Hepatocyte (in vitro differentiated cells): ENCODE data around the gene MTA2. TPM values are rescaled to one million over a fixed set of nuclear protein-coding genes. Genes with fewer than 3 reads are reported as not detected.

Source experiments
- DNase-seq: peaks from one replicate; pipeline ENCODE4 v3.0.0-alpha.2; 2016; ENCODE audit warnings: low spot score
- H2AFZ ChIP-seq: fragments of 200-600 bp; sonication (generic); 2 replicates; pipeline ENCODE4 v1.6.0; 2016; ENCODE audit warnings: antibody characterized with exemption, mild to moderate bottlenecking
- H3K27ac ChIP-seq: fragments of 200-600 bp; sonication (generic); 2 replicates; pipeline ENCODE4 v1.5.1; 2016; ENCODE audit warnings: mild to moderate bottlenecking
- H3K27me3 ChIP-seq: fragments of 200-600 bp; sonication (generic); 2 replicates; pipeline ENCODE4 v1.6.1; 2016
- H3K36me3 ChIP-seq: fragments of 200-600 bp; sonication (generic); replicated peaks from 2 replicates; pipeline ENCODE4 v1.5.1; 2016; ENCODE audit warnings: low read depth; ENCODE audit not compliant: insufficient read depth
- H3K4me1 ChIP-seq: fragments of 200-600 bp; sonication (generic); 2 replicates; pipeline ENCODE4 v1.5.1; 2016; ENCODE audit warnings: mild to moderate bottlenecking, moderate library complexity; ENCODE audit not compliant: insufficient read depth
- H3K4me2 ChIP-seq: fragments of 200-600 bp; sonication (generic); 2 replicates; pipeline ENCODE4 v1.6.0; 2016
- H3K4me3 ChIP-seq: fragments of 200-600 bp; sonication (generic); 2 replicates; pipeline ENCODE4 v1.5.1; 2016; ENCODE audit warnings: mild to moderate bottlenecking
- H3K79me2 ChIP-seq: fragments of 200-600 bp; sonication (generic); 2 replicates; pipeline ENCODE4 v1.6.0; 2017; ENCODE audit warnings: mild to moderate bottlenecking
- H3K9me2 ChIP-seq: fragments of 200-600 bp; sonication (generic); replicated peaks from 2 replicates; pipeline ENCODE4 v1.6.0; 2017; ENCODE audit warnings: mild to moderate bottlenecking; ENCODE audit not compliant: insufficient read depth
- H3K9me3 ChIP-seq: fragments of 200-600 bp; sonication (generic); 2 replicates; pipeline ENCODE4 v1.5.1; 2016; ENCODE audit warnings: low read depth, mild to moderate bottlenecking
- H4K20me1 ChIP-seq: fragments of 200-600 bp; sonication (generic); 2 replicates; pipeline ENCODE4 v1.6.0; 2016; ENCODE audit warnings: mild to moderate bottlenecking; ENCODE audit not compliant: insufficient read depth, poor library complexity, severe bottlenecking
- EZH2 ChIP-seq: fragments of 200-600 bp; sonication (generic); IDR thresholded peaks from 2 replicates; pipeline ENCODE4 v1.6.1; 2016; ENCODE audit warnings: antibody characterized with exemption, mild to moderate bottlenecking, borderline replicate concordance
- EZH2phosphoT487 ChIP-seq: fragments of 200-600 bp; sonication (generic); IDR thresholded peaks from one replicate; pipeline ENCODE4 v1.6.1; 2018; ENCODE audit warnings: antibody characterized with exemption, mild to moderate bottlenecking, low read depth, moderate library complexity; ENCODE audit not compliant: unreplicated experiment, severe bottlenecking
- WGBS: methylation state at CpG from one replicate; pipeline ENCODE4 v1.1.6; 2016; ENCODE audit warnings: low lambda C conversion rate; ENCODE audit errors: missing lambda C conversion rate; 5-methylcytosine and 5-hydroxymethylcytosine counted together
- polyA plus RNA-seq: library from polyadenylated mRNA; unstranded; fragments of >200 nt; fragmentation: Nextera tagmentation; extraction: Ambion mirVana; gene quantifications from 2 replicates; pipeline ENCODE4 v1.2.1, GENCODE V29; 2016
- total RNA-seq: library from RNA; depleted of rRNA; stranded (reverse); fragments of >200 nt; gene quantifications from 2 replicates; pipeline ENCODE4 v1.2.3, GENCODE V29; 2014
- TF ChIP-seq, protein P1 (sequence below): fragments of 200-600 bp; sonication (generic); IDR thresholded peaks from 2 replicates; pipeline ENCODE4 v1.5.1; 2016; ENCODE audit warnings: antibody characterized with exemption, mild to moderate bottlenecking; ENCODE audit not compliant: poor library complexity

The MTA2 gene
- total and polyA plus RNA-seq, 2 experiments from 2014 or later: 25.6 to 53.1 TPM

DNA sequence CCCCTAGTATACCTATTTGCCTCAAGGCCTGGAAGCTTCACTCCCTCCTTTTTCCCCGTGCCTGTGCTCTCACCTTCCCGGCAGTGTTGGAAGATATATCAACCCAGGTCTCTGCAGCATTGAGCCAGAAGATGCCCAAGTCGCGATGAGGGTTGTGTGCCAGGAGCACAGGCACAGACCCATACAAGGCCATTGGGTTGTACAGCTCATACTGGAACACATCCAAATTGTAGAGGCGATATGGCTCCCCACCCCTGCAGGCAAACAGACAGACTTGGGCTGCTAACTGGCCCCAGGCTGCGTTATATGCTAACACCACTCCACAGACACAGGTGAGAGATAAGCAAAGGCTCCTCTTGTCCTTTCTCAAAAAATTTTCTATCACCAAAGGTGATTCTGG, 30.8 kb upstream of the MTA2 start:
- no peak overlapping the region for H3K4me2 ChIP-seq
- peaks cover 21% of the 10 kb centered on the region for H3K79me2 ChIP-seq
- no peak overlapping the region for H2AFZ ChIP-seq
- H3K36me3 ChIP-seq: no peaks in the 10 kb centered on the region
- no peak for DNase-seq
- H3K4me3 ChIP-seq: no peak overlapping the region
- TF ChIP-seq EZH2: no peak
- TF ChIP-seq, protein P1, sequence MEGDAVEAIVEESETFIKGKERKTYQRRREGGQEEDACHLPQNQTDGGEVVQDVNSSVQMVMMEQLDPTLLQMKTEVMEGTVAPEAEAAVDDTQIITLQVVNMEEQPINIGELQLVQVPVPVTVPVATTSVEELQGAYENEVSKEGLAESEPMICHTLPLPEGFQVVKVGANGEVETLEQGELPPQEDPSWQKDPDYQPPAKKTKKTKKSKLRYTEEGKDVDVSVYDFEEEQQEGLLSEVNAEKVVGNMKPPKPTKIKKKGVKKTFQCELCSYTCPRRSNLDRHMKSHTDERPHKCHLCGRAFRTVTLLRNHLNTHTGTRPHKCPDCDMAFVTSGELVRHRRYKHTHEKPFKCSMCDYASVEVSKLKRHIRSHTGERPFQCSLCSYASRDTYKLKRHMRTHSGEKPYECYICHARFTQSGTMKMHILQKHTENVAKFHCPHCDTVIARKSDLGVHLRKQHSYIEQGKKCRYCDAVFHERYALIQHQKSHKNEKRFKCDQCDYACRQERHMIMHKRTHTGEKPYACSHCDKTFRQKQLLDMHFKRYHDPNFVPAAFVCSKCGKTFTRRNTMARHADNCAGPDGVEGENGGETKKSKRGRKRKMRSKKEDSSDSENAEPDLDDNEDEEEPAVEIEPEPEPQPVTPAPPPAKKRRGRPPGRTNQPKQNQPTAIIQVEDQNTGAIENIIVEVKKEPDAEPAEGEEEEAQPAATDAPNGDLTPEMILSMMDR: no peak
- WGBS: 97% methylated on average over 6 of the region's 6 CpGs
- no peaks in the 10 kb centered on the region for H4K20me1 ChIP-seq
- H3K4me1 ChIP-seq: no peaks in the 10 kb centered on the region
- no peaks in the 10 kb centered on the region for H3K9me2 ChIP-seq
- H3K27ac ChIP-seq: no peak overlapping the region
- no peaks in the 10 kb centered on the region for H3K9me3 ChIP-seq
- no peaks in the 10 kb centered on the region for H3K27me3 ChIP-seq

DNA sequence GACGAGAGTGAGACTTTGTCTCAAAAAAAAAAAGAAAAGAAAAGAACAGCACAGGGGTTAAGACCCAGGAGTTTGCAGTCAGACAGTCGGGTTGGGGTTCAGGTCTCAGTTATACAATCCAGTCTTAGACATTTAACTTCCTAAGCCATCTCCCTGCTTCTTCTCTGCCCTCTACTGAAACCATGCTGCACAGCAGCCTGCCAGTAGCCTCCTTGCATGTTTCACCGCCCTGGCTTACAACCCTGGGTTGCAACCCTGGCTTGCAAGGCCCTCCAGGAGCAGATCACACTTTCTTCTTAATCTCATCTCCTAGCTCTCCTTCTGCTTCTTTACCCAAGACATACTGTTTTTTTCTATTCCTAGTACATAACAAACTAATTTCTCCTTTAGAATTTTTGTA, 26.0 kb upstream of the MTA2 start:
- DNase-seq: no peak
- Histone ChIP-seq H3K9me2 (no peaks in the 10 kb centered on the region), H3K79me2 (no peaks in the 10 kb centered on the region), H4K20me1 (no peaks in the 10 kb centered on the region), H3K36me3 (no peaks in the 10 kb centered on the region), H3K9me3 (no peaks in the 10 kb centered on the region), H3K4me1 (no peaks in the 10 kb centered on the region), H2AFZ (no peak overlapping the region), H3K27me3 (no peaks in the 10 kb centered on the region), H3K4me2 (no peak overlapping the region), H3K4me3 (no peak overlapping the region), H3K27ac (no peak overlapping the region)
- TF ChIP-seq EZH2phosphoT487 (no peak), EZH2 (no peak)
- TF ChIP-seq, protein P1: no peak
- WGBS: 91% methylated on average over 3 of the region's 3 CpGs

DNA sequence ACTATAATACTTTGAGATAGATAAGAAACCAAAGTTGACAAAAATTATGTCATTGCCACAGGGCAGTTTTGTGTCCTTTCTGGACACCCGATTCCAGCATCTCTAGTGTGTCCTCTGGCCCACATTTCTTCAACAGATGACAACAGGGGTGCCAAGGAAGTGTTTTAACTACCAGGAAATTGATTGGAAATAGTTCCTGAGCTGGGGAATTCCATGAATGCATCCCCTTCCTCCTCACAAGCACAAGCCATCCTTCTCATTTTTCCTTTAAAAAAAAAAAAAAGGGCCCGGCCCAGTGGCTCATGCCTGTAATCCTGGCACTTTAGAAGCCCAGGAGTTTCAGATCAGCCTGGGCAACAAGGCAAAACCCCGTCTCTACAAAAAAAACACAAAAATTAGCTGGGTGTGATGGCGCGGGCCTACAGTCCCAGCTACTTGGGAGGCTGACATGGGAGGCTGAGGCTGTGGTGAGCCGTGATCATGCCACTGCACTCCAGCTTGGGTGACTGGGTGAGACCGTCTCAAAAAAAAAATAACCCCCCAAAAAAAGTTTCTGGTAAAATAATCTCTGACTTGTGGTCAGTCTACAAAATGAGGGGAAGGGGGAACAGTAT, 20.9 kb upstream of the MTA2 start:
- 92% methylated on average over 7 of the region's 7 CpGs for WGBS
- H3K4me3 ChIP-seq: no peak overlapping the region
- peak overlapping the region; percentile 6 for H2AFZ ChIP-seq

More for the DNA sequence above, 20.9 kb upstream of the MTA2 start:
- Histone ChIP-seq H3K36me3 (no peaks in the 10 kb centered on the region), H3K9me2 (no peaks in the 10 kb centered on the region), H3K27me3 (no peaks in the 10 kb centered on the region), H3K4me2 (peak overlapping the region; percentile 66), H3K4me1 (peaks cover 11% of the 10 kb centered on the region), H3K79me2 (peaks cover 29% of the 10 kb centered on the region), H3K27ac (peak overlapping the region; percentile 92), H3K9me3 (no peaks in the 10 kb centered on the region), H4K20me1 (no peaks in the 10 kb centered on the region)
- DNase-seq: no peak
- TF ChIP-seq, protein P1: no peak
- no peak for TF ChIP-seq EZH2phosphoT487
- no peak for TF ChIP-seq EZH2
